Measurements from ENCODE around the gene PRSS33.

PRSS33 gene

GRCh38 chr16:2769675-2770056 lies 17.7 kb downstream of the PRSS33 start:
- Histone ChIP-seq H3K4me1 (no peaks in the 10 kb centered on the region), H3K9me3 (ENCODE audit: control insufficient read depth, low read length) (no peaks in the 10 kb centered on the region), H3K27ac (no peak overlapping the region), H3K4me2 (ENCODE audit: low read length) (no peak overlapping the region), H3K4me3 (ENCODE audit: low read depth, low read length) (no peak overlapping the region), H3K9ac (no peak overlapping the region), H2AFZ (no peak overlapping the region), H3K79me2 (peaks cover 39% of the 10 kb centered on the region), H3K36me3 (ENCODE audit: control insufficient read depth, insufficient read depth, low read length) (no peaks in the 10 kb centered on the region), H3K27me3 (ENCODE audit: control insufficient read depth, insufficient read depth, low read length) (no peaks in the 10 kb centered on the region)
- TF ChIP-seq CTCF (IDR thresholded peaks at IDR 0.05) = no peak

- Histone ChIP-seq H3K9me3 (ENCODE audit: control insufficient read depth, low read length) (no peaks in the 10 kb centered on the region), H2AFZ (no peak overlapping the region), H3K27me3 (ENCODE audit: control insufficient read depth, insufficient read depth, low read length) (no peaks in the 10 kb centered on the region), H3K9ac (no peak overlapping the region), H3K79me2 (peaks cover 44% of the 10 kb centered on the region), H3K36me3 (ENCODE audit: control insufficient read depth, insufficient read depth, low read length) (no peaks in the 10 kb centered on the region), H3K27ac (no peak overlapping the region), H3K4me3 (ENCODE audit: low read depth, low read length) (no peak overlapping the region), H3K4me1 (no peaks in the 10 kb centered on the region), H3K4me2 (ENCODE audit: low read length) (no peak overlapping the region)
- no peak for TF ChIP-seq CTCF (IDR thresholded peaks at IDR 0.05)
Measured at GRCh38 chr16:2769100-2769529, 18.2 kb downstream of the PRSS33 start.

- TF ChIP-seq CTCF (IDR thresholded peaks at IDR 0.05) = no peak
- H3K4me3 ChIP-seq (ENCODE audit: low read depth, low read length) = no peak overlapping the region
- no peaks in the 10 kb centered on the region for H3K27me3 ChIP-seq (ENCODE audit: control insufficient read depth, insufficient read depth, low read length)
- H2AFZ ChIP-seq = no peak overlapping the region
- no peaks in the 10 kb centered on the region for H3K4me1 ChIP-seq
- no peak overlapping the region for H3K27ac ChIP-seq
- H3K36me3 ChIP-seq (ENCODE audit: control insufficient read depth, insufficient read depth, low read length) = no peaks in the 10 kb centered on the region
- no peak overlapping the region for H3K9ac ChIP-seq
- H3K4me2 ChIP-seq (ENCODE audit: low read length) = no peak overlapping the region
- peaks cover 49% of the 10 kb centered on the region for H3K79me2 ChIP-seq
- H3K9me3 ChIP-seq (ENCODE audit: control insufficient read depth, low read length) = no peaks in the 10 kb centered on the region
Measured at GRCh38 chr16:2768403-2769089, 18.8 kb downstream of the PRSS33 start.

GRCh38 chr16:2767891-2768290 lies 19.5 kb downstream of the PRSS33 start:
- H3K4me2 ChIP-seq (ENCODE audit: low read length) = no peak overlapping the region
- no peaks in the 10 kb centered on the region for H3K27me3 ChIP-seq (ENCODE audit: control insufficient read depth, insufficient read depth, low read length)
- H3K4me1 ChIP-seq = no peaks in the 10 kb centered on the region
- H3K9ac ChIP-seq = no peak overlapping the region
- peaks cover 49% of the 10 kb centered on the region for H3K79me2 ChIP-seq
- H3K27ac ChIP-seq = no peak overlapping the region
- H2AFZ ChIP-seq = no peak overlapping the region
- H3K4me3 ChIP-seq (ENCODE audit: low read depth, low read length) = no peak overlapping the region
- no peak for TF ChIP-seq CTCF (IDR thresholded peaks at IDR 0.05)
- H3K9me3 ChIP-seq (ENCODE audit: control insufficient read depth, low read length) = no peaks in the 10 kb centered on the region
- no peaks in the 10 kb centered on the region for H3K36me3 ChIP-seq (ENCODE audit: control insufficient read depth, insufficient read depth, low read length)

DNA sequence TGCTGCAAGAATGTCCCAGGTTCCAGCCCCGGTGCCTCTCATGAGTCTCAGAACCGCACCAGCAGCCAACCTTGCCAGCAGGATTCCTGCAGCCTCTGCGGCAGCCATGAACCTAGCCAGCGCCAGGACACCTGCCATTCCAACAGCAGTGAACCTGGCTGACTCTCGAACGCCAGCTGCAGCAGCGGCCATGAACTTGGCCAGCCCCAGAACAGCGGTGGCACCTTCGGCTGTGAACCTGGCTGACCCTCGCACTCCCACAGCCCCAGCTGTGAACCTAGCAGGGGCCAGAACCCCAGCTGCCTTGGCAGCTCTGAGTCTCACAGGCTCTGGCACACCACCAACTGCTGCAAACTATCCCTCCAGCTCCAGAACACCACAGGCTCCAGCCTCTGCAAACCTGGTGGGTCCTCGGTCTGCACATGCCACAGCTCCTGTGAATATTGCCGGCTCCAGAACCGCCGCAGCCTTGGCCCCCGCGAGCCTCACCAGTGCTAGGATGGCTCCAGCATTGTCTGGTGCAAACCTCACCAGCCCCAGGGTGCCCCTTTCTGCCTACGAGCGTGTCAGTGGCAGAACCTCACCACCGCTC lies 20.1 kb downstream of the PRSS33 start:
- TF ChIP-seq CTCF (IDR thresholded peaks at IDR 0.05) = no peak
- no peaks in the 10 kb centered on the region for H3K9me3 ChIP-seq (ENCODE audit: control insufficient read depth, low read length)
- H3K9ac ChIP-seq = no peak overlapping the region
- H2AFZ ChIP-seq = no peak overlapping the region
- H3K79me2 ChIP-seq = peaks cover 54% of the 10 kb centered on the region
- no peaks in the 10 kb centered on the region for H3K4me1 ChIP-seq
- no peak overlapping the region for H3K27ac ChIP-seq
- no peaks in the 10 kb centered on the region for H3K27me3 ChIP-seq (ENCODE audit: control insufficient read depth, insufficient read depth, low read length)
- H3K4me2 ChIP-seq (ENCODE audit: low read length) = no peak overlapping the region
- H3K36me3 ChIP-seq (ENCODE audit: control insufficient read depth, insufficient read depth, low read length) = no peaks in the 10 kb centered on the region
- no peak overlapping the region for H3K4me3 ChIP-seq (ENCODE audit: low read depth, low read length)

All from parathyroid adenoma (tissue), 2 donors.